IMR-90 (cell line): ENCODE measurements around the gene FER. TPM values are rescaled to one million over a fixed set of nuclear protein-coding genes. Genes with fewer than 3 reads are reported as not detected.

Experiments
- ATAC-seq: fragments of 200-7000 bp; cut with Tn5 transposase; 2 replicates; pipeline ENCODE4 v1.9.1; 2020; ENCODE audit warnings: low read depth, mild to moderate bottlenecking, moderate library complexity
- BruUV-seq: library from RNA; stranded (reverse); fragments of 400-500 nt; replicated peaks from 2 replicates; lab custom pipeline; 2021; lab: Mats Ljungman, UMichigan
- CTCF ChIA-PET: fragments of 300-600 bp; formaldehyde crosslinking; extraction: SDS; loops from one replicate; lab custom pipeline; 2021; ENCODE audit warnings: antibody characterized with exemption; lab: Yijun Ruan, JAX
- POLR2A ChIA-PET: fragments of 300-600 bp; sonication (Branson Sonifier 250); formaldehyde crosslinking; loops from one replicate; lab custom pipeline; 2022; ENCODE audit warnings: antibody characterized with exemption; ENCODE audit not compliant: unreplicated experiment; lab: Charles Lee
- DNase-seq: peaks from one replicate; pipeline ENCODE4 v3.0.0; 2013
- H2AFZ ChIP-seq: replicated peaks from 2 replicates; pipeline ENCODE3; 2013; ENCODE audit warnings: low read length, mild to moderate bottlenecking; ENCODE audit not compliant: poor library complexity
- H2AK5ac ChIP-seq: 2 replicates; pipeline ENCODE4 v1.6.1; 2013; ENCODE audit warnings: low read depth, low read length, inconsistent platforms
- H2AK9ac ChIP-seq: replicated peaks from 2 replicates; pipeline ENCODE3; 2013; ENCODE audit warnings: mild to moderate bottlenecking, low read depth, low read length, moderate library complexity; ENCODE audit not compliant: poor library complexity
- H2BK120ac ChIP-seq: 2 replicates; pipeline ENCODE4 v1.6.1; 2013; ENCODE audit warnings: low read depth, low read length, inconsistent platforms
- H2BK15ac ChIP-seq: 3 replicates; pipeline ENCODE4 v1.6.1; 2013; ENCODE audit warnings: low read depth, low read length, inconsistent platforms
- H2BK20ac ChIP-seq: 2 replicates; pipeline ENCODE4 v1.6.1; 2013; ENCODE audit warnings: low read depth, mild to moderate bottlenecking, inconsistent platforms, low read length, moderate library complexity
- H2BK5ac ChIP-seq: 2 replicates; pipeline ENCODE4 v1.6.1; 2013; ENCODE audit warnings: mild to moderate bottlenecking, low read depth, low read length, inconsistent platforms; ENCODE audit not compliant: poor library complexity, severe bottlenecking
- H3K14ac ChIP-seq: replicated peaks from 2 replicates; pipeline ENCODE4 v1.6.1; 2013; ENCODE audit warnings: low read depth, low read length, inconsistent platforms
- H3K18ac ChIP-seq: 2 replicates; pipeline ENCODE4 v1.6.1; 2013; ENCODE audit warnings: low read depth, low read length, control low read depth
- H3K23ac ChIP-seq: 2 replicates; pipeline ENCODE4 v1.6.1; 2013; ENCODE audit warnings: low read depth, low read length, inconsistent platforms
- H3K27ac ChIP-seq: 2 replicates; pipeline ENCODE4 v1.5.1; 2013; ENCODE audit warnings: mild to moderate bottlenecking, control low read depth, low read length; ENCODE audit not compliant: insufficient read depth
- H3K27me3 ChIP-seq: 2 replicates; pipeline ENCODE4 v1.6.1; 2013; ENCODE audit warnings: low read length; ENCODE audit not compliant: control insufficient read depth, insufficient read depth
- H3K36me3 ChIP-seq: 2 replicates; pipeline ENCODE4 v1.6.1; 2013; ENCODE audit warnings: low read length, mixed read lengths; ENCODE audit not compliant: control insufficient read depth, insufficient read depth
- H3K4ac ChIP-seq: 2 replicates; pipeline ENCODE4 v1.6.1; 2013; ENCODE audit warnings: low read depth, low read length, inconsistent platforms
- H3K4me1 ChIP-seq: 2 replicates; pipeline ENCODE4 v1.6.1; 2013; ENCODE audit warnings: low read length, mixed read lengths; ENCODE audit not compliant: control insufficient read depth, insufficient read depth
- H3K4me2 ChIP-seq: 2 replicates; pipeline ENCODE4 v1.6.1; 2013; ENCODE audit warnings: low read depth, mild to moderate bottlenecking, control low read depth, low read length, moderate library complexity
- H3K4me3 ChIP-seq: 2 replicates; pipeline ENCODE4 v1.5.1; 2013; ENCODE audit warnings: low read depth, mild to moderate bottlenecking, control low read depth, low read length, moderate library complexity; ENCODE audit not compliant: insufficient read depth
- H3K56ac ChIP-seq: 2 replicates; pipeline ENCODE4 v1.6.1; 2013; ENCODE audit warnings: low read length, inconsistent platforms; ENCODE audit not compliant: insufficient read depth; ENCODE audit errors: extremely low read depth
- H3K79me1 ChIP-seq, 2 experiments: 2 replicates each; pipeline ENCODE4 v1.6.1; 2013; ENCODE audit warnings: low read length in 2 of 2, inconsistent platforms in 1 of 2, low read depth in 1 of 2
- H3K9ac ChIP-seq: 2 replicates; pipeline ENCODE4 v1.6.1; 2013; ENCODE audit warnings: low read depth, low read length, control low read depth
- H3K9me1 ChIP-seq: 2 replicates; pipeline ENCODE4 v1.6.1; 2013; ENCODE audit warnings: low read length, inconsistent platforms; ENCODE audit not compliant: insufficient read depth
- H3K9me3 ChIP-seq: 2 replicates; pipeline ENCODE4 v1.6.1; 2013; ENCODE audit warnings: low read length; ENCODE audit not compliant: control insufficient read depth, insufficient read depth
- H4K20me1 ChIP-seq: 2 replicates; pipeline ENCODE4 v1.6.1; 2013; ENCODE audit warnings: low read length, inconsistent platforms; ENCODE audit not compliant: insufficient read depth
- H4K5ac ChIP-seq: 2 replicates; pipeline ENCODE4 v1.6.1; 2013; ENCODE audit warnings: mild to moderate bottlenecking, low read depth, low read length, control low read depth
- H4K8ac ChIP-seq, 2 experiments: 2 replicates each; pipeline ENCODE4 v1.6.1; 2013; ENCODE audit warnings: low read depth in 2 of 2, low read length in 2 of 2, control low read depth in 1 of 2, inconsistent platforms in 1 of 2
- H4K91ac ChIP-seq: 2 replicates; pipeline ENCODE4 v1.6.1; 2013; ENCODE audit warnings: low read depth, low read length, inconsistent platforms; ENCODE audit not compliant: insufficient read depth
- CEBPB ChIP-seq: IDR thresholded peaks from 2 replicates; pipeline ENCODE4 v1.6.1; 2012; ENCODE audit warnings: low read depth, low read length, improper control_type of control experiment
- RAD21 ChIP-seq: IDR thresholded peaks from 2 replicates; pipeline ENCODE4 v1.6.1; 2012; ENCODE audit warnings: low read length, improper control_type of control experiment
- WGBS, 2 experiments: methylation state at CpG; one replicate each; pipeline versions ENCODE4 v1.1.5 to v1.1.7; 2013; ENCODE audit warnings: missing lambda C conversion rate in 2 of 2; ENCODE audit not compliant: insufficient read length in 1 of 2; ENCODE audit errors: extremely low coverage in 2 of 2; 5-methylcytosine and 5-hydroxymethylcytosine counted together
- dilution Hi-C: fragments of 300-500 bp; cut with HindIII; formaldehyde crosslinking; loops from one replicate; pipeline ENCODE4 v1.14.3; 2018; ENCODE audit warnings: low sequenced_read_pairs; ENCODE audit not compliant: unreplicated experiment
- in situ Hi-C: fragments of 300-500 bp; cut with MboI; formaldehyde crosslinking; loops from 3 replicates; pipeline ENCODE4 v1.14.3; 2019; ENCODE audit warnings: low sequenced_read_pairs, inconsistent platforms, mixed read lengths
- intact Hi-C: fragments of 100-400 bp; cut with micrococcal nuclease; formaldehyde crosslinking; loops from 2 replicates; pipeline ENCODE4 v1.10.0; 2022
- polyA plus RNA-seq, 3 experiments: library from polyadenylated mRNA; depleted of rRNA; stranded (reverse); fragments of >200 nt; gene quantifications; 2 replicates each; pipeline ENCODE4 v1.2.3, GENCODE V29; 2012; ENCODE audit warnings: low replicate concordance in 1 of 3
- total RNA-seq: library from RNA; depleted of rRNA; stranded (reverse); fragments of >200 nt; gene quantifications from 2 replicates; pipeline ENCODE4 v1.2.3, GENCODE V29; 2012
- TF ChIP-seq, protein P1 (sequence below): fragments of 150-350 bp; IDR thresholded peaks from 2 replicates; pipeline ENCODE4 v1.6.1; 2017; ENCODE audit warnings: mild to moderate bottlenecking, antibody characterized with exemption, low read length, low read depth

FER gene
- total and polyA plus RNA-seq, 2 of the 4 experiments (the other 2 are of a cell fraction), result 3.5 to 32.4 TPM

DNA sequence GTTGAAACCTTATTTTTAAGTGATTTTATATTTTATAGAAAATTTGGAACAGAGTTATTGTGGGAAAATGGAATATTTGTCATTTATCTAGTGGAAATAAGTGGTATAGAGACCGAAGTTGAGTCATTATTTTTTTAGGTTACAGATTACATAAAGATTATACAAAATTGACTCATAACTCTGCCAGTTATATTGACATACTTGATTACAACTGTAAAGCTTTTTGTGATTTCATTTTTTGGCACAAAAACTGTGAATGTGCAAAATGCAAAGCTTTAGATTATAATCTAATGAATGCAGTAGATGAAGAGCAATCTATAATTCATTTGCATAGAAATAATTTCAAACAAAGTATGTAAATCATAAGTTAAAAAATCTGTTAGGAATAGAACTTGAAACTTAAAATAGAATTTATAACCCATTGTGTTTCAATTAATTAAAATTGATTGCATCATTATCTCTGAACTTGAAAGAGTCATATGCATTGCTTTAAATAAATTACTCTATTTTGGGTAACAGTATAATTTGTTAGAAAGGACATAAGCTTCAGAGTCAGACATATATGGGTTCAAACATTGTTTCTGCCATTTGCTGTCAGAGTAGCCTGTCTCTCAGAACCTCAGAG is 280.4 kb downstream of the FER start:
- no peak overlapping the region for H4K91ac ChIP-seq
- BruUV-seq, result no TSS peak
- intact Hi-C loops (no loop called here), in situ Hi-C loops (no loop called here), dilution Hi-C loops (no loop called here)
- H4K5ac ChIP-seq, result no peak overlapping the region
- no peaks in the 10 kb centered on the region for H3K4me1 ChIP-seq
- WGBS, 2 experiments, result no CpG with 5 or more reads among the region's 1 CpG
- no peak for DNase-seq
- no peak overlapping the region for H3K4me2 ChIP-seq
- H4K20me1 ChIP-seq, result no peaks in the 10 kb centered on the region; the same call in 1 of the 2 replicates
- H3K4ac ChIP-seq, result no peak overlapping the region
- no peak overlapping the region for H3K4me3 ChIP-seq
- peaks cover 3% of the 10 kb centered on the region; the same call in 1 of the 2 replicates for H3K9me3 ChIP-seq
- no peak overlapping the region for H2AK5ac ChIP-seq
- H3K79me1 ChIP-seq, result peaks cover 0 to 9% of the 10 kb centered on the region in 2 experiments; a peak in 2 of 4 replicates
- no peak overlapping the region for H2BK5ac ChIP-seq
- peaks cover 3% of the 10 kb centered on the region; the same call in 1 of the 2 replicates for H3K36me3 ChIP-seq
- ChIA-PET CTCF (no interaction called here), POLR2A (no interaction called here)
- H3K23ac ChIP-seq, result no peak overlapping the region
- H2AK9ac ChIP-seq, result no peak overlapping the region
- TF ChIP-seq RAD21 (no peak), CEBPB (peak; percentile 25; the same call in 1 of the 2 replicates)
- TF ChIP-seq, protein P1, sequence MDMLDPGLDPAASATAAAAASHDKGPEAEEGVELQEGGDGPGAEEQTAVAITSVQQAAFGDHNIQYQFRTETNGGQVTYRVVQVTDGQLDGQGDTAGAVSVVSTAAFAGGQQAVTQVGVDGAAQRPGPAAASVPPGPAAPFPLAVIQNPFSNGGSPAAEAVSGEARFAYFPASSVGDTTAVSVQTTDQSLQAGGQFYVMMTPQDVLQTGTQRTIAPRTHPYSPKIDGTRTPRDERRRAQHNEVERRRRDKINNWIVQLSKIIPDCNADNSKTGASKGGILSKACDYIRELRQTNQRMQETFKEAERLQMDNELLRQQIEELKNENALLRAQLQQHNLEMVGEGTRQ, result no peak
- H3K9me1 ChIP-seq, result no peaks in the 10 kb centered on the region
- no peak overlapping the region for H3K9ac ChIP-seq
- H2BK20ac ChIP-seq, result no peak overlapping the region
- no peak overlapping the region for H4K8ac ChIP-seq
- no peak overlapping the region for H3K14ac ChIP-seq
- H3K27ac ChIP-seq, result no peak overlapping the region
- no peak for ATAC-seq
- no peak overlapping the region for H2BK120ac ChIP-seq
- no peak overlapping the region for H2BK15ac ChIP-seq
- H2AFZ ChIP-seq, result no peak overlapping the region
- no peaks in the 10 kb centered on the region for H3K27me3 ChIP-seq
- no peak overlapping the region for H3K18ac ChIP-seq
- H3K56ac ChIP-seq, result no peak overlapping the region
